ENCODE results near the gene CDH8. TPM values are rescaled to one million over a fixed set of nuclear protein-coding genes. Genes with fewer than 3 reads are reported as not detected.

Gene CDH8
- total RNA-seq, 1 donor from 2014 or later, result 8.0 TPM

- Mint-ChIP-seq H3K4me3 (no peak overlapping the region), H3K9me3 (no peaks in the 10 kb centered on the region), H3K4me1 (ENCODE audit: unreplicated experiment) (peaks cover 19% of the 10 kb centered on the region), H3K27ac (no peak overlapping the region), H3K27me3 (peaks cover 74% of the 10 kb centered on the region), H3K36me3 (no peaks in the 10 kb centered on the region)
- no peak for TF ChIP-seq CTCF (conservative IDR thresholded peaks at IDR 0.05)
- no peak for DNase-seq (ENCODE audit: extremely low spot score, unreplicated experiment)
These were observed 2.0 kb upstream of the CDH8 start for GRCh38 chr16:62038225-62038624.

- peaks cover 21% of the 10 kb centered on the region for H3K4me1 Mint-ChIP-seq (ENCODE audit: unreplicated experiment)
- no peaks in the 10 kb centered on the region for H3K36me3 Mint-ChIP-seq
- DNase-seq (ENCODE audit: extremely low spot score, unreplicated experiment), result no peak
- H3K27ac Mint-ChIP-seq, result no peak overlapping the region
- H3K27me3 Mint-ChIP-seq, result peaks cover 87% of the 10 kb centered on the region
- no peaks in the 10 kb centered on the region for H3K9me3 Mint-ChIP-seq
- H3K4me3 Mint-ChIP-seq, result peak overlapping the region; percentile 91
- TF ChIP-seq CTCF (conservative IDR thresholded peaks at IDR 0.05), result no peak
These were observed 531 bp upstream of the CDH8 start for GRCh38 chr16:62036802-62037135.

- Mint-ChIP-seq H3K27me3 (peaks cover 88% of the 10 kb centered on the region), H3K4me1 (ENCODE audit: unreplicated experiment) (peaks cover 21% of the 10 kb centered on the region), H3K27ac (peak overlapping the region; percentile 30), H3K9me3 (no peaks in the 10 kb centered on the region), H3K4me3 (peak overlapping the region; percentile 91), H3K36me3 (no peaks in the 10 kb centered on the region)
- DNase-seq (ENCODE audit: extremely low spot score, unreplicated experiment), result peak; percentile 70
- TF ChIP-seq CTCF (conservative IDR thresholded peaks at IDR 0.05), result no peak
These were observed 834 bp downstream of the CDH8 start for GRCh38 chr16:62035115-62036092.

GRCh38 chr16:62034231-62035114 is 1.8 kb downstream of the CDH8 start:
- Mint-ChIP-seq H3K27ac (peak overlapping the region; percentile 30), H3K4me3 (peak overlapping the region; percentile 91), H3K9me3 (no peaks in the 10 kb centered on the region), H3K27me3 (peaks cover 89% of the 10 kb centered on the region), H3K4me1 (ENCODE audit: unreplicated experiment) (peaks cover 21% of the 10 kb centered on the region), H3K36me3 (no peaks in the 10 kb centered on the region)
- TF ChIP-seq CTCF (conservative IDR thresholded peaks at IDR 0.05), result no peak
- no peak for DNase-seq (ENCODE audit: extremely low spot score, unreplicated experiment)

- no peak for TF ChIP-seq CTCF (conservative IDR thresholded peaks at IDR 0.05)
- no peak for DNase-seq (ENCODE audit: extremely low spot score, unreplicated experiment)
- Mint-ChIP-seq H3K36me3 (no peaks in the 10 kb centered on the region), H3K4me1 (ENCODE audit: unreplicated experiment) (peaks cover 17% of the 10 kb centered on the region), H3K27me3 (peaks cover 87% of the 10 kb centered on the region), H3K4me3 (peak overlapping the region; percentile 63), H3K27ac (no peak overlapping the region), H3K9me3 (no peaks in the 10 kb centered on the region)
These were observed 3.2 kb downstream of the CDH8 start for GRCh38 chr16:62033065-62033464.
